GM23338 (cell line): Measurements from ENCODE around the gene YWHAB. TPM values are rescaled to one million over a fixed set of nuclear protein-coding genes. Genes with fewer than 3 reads are reported as not detected.

ENCODE experiments used
- ATAC-seq: fragments of 200-7000 bp; cut with Tn5 transposase; 3 replicates; pipeline ENCODE4 v1.9.1; 2020
- DNase-seq: peaks from one replicate; pipeline ENCODE4 v3.0.0-alpha.2; 2015; ENCODE audit warnings: low spot score
- H2AFZ ChIP-seq: fragments of 200-600 bp; sonication (generic); 2 replicates; pipeline ENCODE4 v1.8.0; 2016; ENCODE audit warnings: antibody characterized with exemption, mild to moderate bottlenecking, moderate library complexity
- H3F3A ChIP-seq: fragments of 200-600 bp; sonication (generic); replicated peaks from 2 replicates; pipeline ENCODE4 v1.8.0; 2017; ENCODE audit warnings: antibody characterized with exemption, mixed run types, low read depth
- H3K27ac ChIP-seq: fragments of 200-600 bp; sonication (generic); 2 replicates; pipeline ENCODE4 v1.6.1; 2016; ENCODE audit warnings: low read depth
- H3K27me3 ChIP-seq: fragments of 200-600 bp; sonication (generic); 2 replicates; pipeline ENCODE4 v1.8.0; 2016; ENCODE audit warnings: mild to moderate bottlenecking, mixed run types, moderate library complexity; ENCODE audit not compliant: insufficient read depth
- H3K36me3 ChIP-seq: fragments of 200-600 bp; sonication (generic); 2 replicates; pipeline ENCODE4 v1.8.0; 2016; ENCODE audit warnings: mild to moderate bottlenecking; ENCODE audit not compliant: insufficient read depth
- H3K4me1 ChIP-seq: fragments of 200-600 bp; sonication (generic); 2 replicates; pipeline ENCODE4 v1.8.0; 2016; ENCODE audit warnings: mild to moderate bottlenecking, moderate library complexity; ENCODE audit not compliant: insufficient read depth
- H3K4me2 ChIP-seq: fragments of 200-600 bp; sonication (generic); 2 replicates; pipeline ENCODE4 v1.7.1; 2017; ENCODE audit warnings: mixed run types
- H3K4me3 ChIP-seq: fragments of 200-600 bp; sonication (generic); 2 replicates; pipeline ENCODE4 v1.6.1; 2016; ENCODE audit warnings: mixed run types
- H3K79me2 ChIP-seq: fragments of 200-600 bp; sonication (generic); replicated peaks from 2 replicates; pipeline ENCODE4 v1.8.0; 2017; ENCODE audit warnings: mild to moderate bottlenecking; ENCODE audit not compliant: insufficient read depth
- H3K9me2 ChIP-seq: fragments of 200-600 bp; sonication (generic); 2 replicates; pipeline ENCODE4 v1.8.0; 2017; ENCODE audit not compliant: insufficient read depth
- H4K20me1 ChIP-seq: fragments of 200-600 bp; sonication (generic); replicated peaks from 2 replicates; pipeline ENCODE4 v1.8.0; 2017; ENCODE audit warnings: mild to moderate bottlenecking; ENCODE audit not compliant: insufficient read depth
- H3K27ac Mint-ChIP-seq: 2 replicates; pipeline ENCODE4 v1.8.0; 2020; ENCODE audit warnings: inconsistent platforms, mild to moderate bottlenecking, moderate library complexity, mixed read lengths
- H3K27me3 Mint-ChIP-seq: 3 replicates; pipeline ENCODE4 v1.8.0; 2022; ENCODE audit warnings: low read depth, mild to moderate bottlenecking, moderate library complexity, mixed read lengths, inconsistent platforms; ENCODE audit not compliant: insufficient read depth, poor library complexity
- H3K36me3 Mint-ChIP-seq: 3 replicates; pipeline ENCODE4 v1.8.0; 2021; ENCODE audit warnings: low read depth, mild to moderate bottlenecking, inconsistent platforms, moderate library complexity, mixed read lengths
- H3K4me1 Mint-ChIP-seq: 3 replicates; pipeline ENCODE4 v1.8.0; 2020; ENCODE audit warnings: mild to moderate bottlenecking, inconsistent platforms, mixed read lengths
- H3K4me3 Mint-ChIP-seq: 3 replicates; pipeline ENCODE4 v1.8.0; 2021; ENCODE audit warnings: moderate library complexity, mild to moderate bottlenecking, inconsistent platforms, mixed read lengths
- H3K9me3 Mint-ChIP-seq: 3 replicates; pipeline ENCODE4 v1.8.0; 2020; ENCODE audit warnings: moderate library complexity, mild to moderate bottlenecking, inconsistent platforms, mixed read lengths
- CREB1 ChIP-seq: fragments of 250-450 bp; sonication (Bioruptor Pico); IDR thresholded peaks from 2 replicates; pipeline ENCODE4 v1.5.0; 2020; ENCODE audit warnings: low read depth, mild to moderate bottlenecking, moderate library complexity
- ETS1 ChIP-seq: IDR thresholded peaks from 2 replicates; pipeline ENCODE4 v1.6.1; 2016; ENCODE audit warnings: antibody characterized with exemption
- EZH2 ChIP-seq: fragments of 200-600 bp; sonication (generic); IDR thresholded peaks from one replicate; pipeline ENCODE4 v1.8.0; 2017; ENCODE audit warnings: antibody characterized with exemption, mild to moderate bottlenecking, low read depth; ENCODE audit not compliant: unreplicated experiment
- EZH2phosphoT487 ChIP-seq: fragments of 200-600 bp; sonication (generic); IDR thresholded peaks from one replicate; pipeline ENCODE4 v1.8.1; 2018; ENCODE audit warnings: antibody characterized with exemption; ENCODE audit not compliant: unreplicated experiment
- JUNB ChIP-seq: IDR thresholded peaks from one replicate; pipeline ENCODE4 v1.6.1; 2016; ENCODE audit warnings: antibody characterized with exemption; ENCODE audit not compliant: unreplicated experiment
- NANOG ChIP-seq: IDR thresholded peaks from 2 replicates; pipeline ENCODE4 v1.6.1; 2016; ENCODE audit warnings: antibody characterized with exemption, borderline replicate concordance
- POLR2AphosphoS5 ChIP-seq: IDR thresholded peaks from 2 replicates; pipeline ENCODE4 v1.6.1; 2016; ENCODE audit warnings: antibody characterized with exemption, low read depth
- STAT1 ChIP-seq: IDR thresholded peaks from one replicate; pipeline ENCODE4 v1.6.1; 2016; ENCODE audit warnings: antibody characterized with exemption; ENCODE audit not compliant: unreplicated experiment
- ZNF331 ChIP-seq: fragments of 250-450 bp; sonication (Bioruptor Pico); IDR thresholded peaks from 2 replicates; pipeline ENCODE4 v1.5.0; 2020; ENCODE audit warnings: low read depth, mild to moderate bottlenecking, moderate library complexity
- polyA plus RNA-seq: library from polyadenylated mRNA; unstranded; fragments of >200 nt; fragmentation: Nextera tagmentation; extraction: Ambion mirVana; gene quantifications from 2 replicates; pipeline ENCODE4 v1.2.1, GENCODE V29; 2016
- total RNA-seq: library from RNA; depleted of rRNA; stranded (reverse); fragments of >200 nt; shearing (Covaris generic); gene quantifications from 2 replicates; pipeline ENCODE4 v1.2.3, GENCODE V29; 2014
- TF ChIP-seq, protein P1 (sequence below): fragments of 250-450 bp; sonication (Bioruptor Pico); IDR thresholded peaks from 2 replicates; pipeline ENCODE4 v1.5.0; 2020; ENCODE audit warnings: mild to moderate bottlenecking, moderate library complexity
- TF ChIP-seq, protein P2 (sequence below), 2 experiments: fragments of 200-600 bp in 1 of 2; sonication (generic) in 1 of 2; conservative IDR thresholded peaks; 2 replicates each; pipeline versions ENCODE4 v1.5.1 to v1.6.1; 2016 to 2017; ENCODE audit warnings: antibody characterized with exemption in 2 of 2, low read depth in 2 of 2, mild to moderate bottlenecking in 2 of 2, moderate library complexity in 1 of 2

Gene YWHAB
- total and polyA plus RNA-seq, 2 experiments from 2014 or later = 121 to 519 TPM

DNA sequence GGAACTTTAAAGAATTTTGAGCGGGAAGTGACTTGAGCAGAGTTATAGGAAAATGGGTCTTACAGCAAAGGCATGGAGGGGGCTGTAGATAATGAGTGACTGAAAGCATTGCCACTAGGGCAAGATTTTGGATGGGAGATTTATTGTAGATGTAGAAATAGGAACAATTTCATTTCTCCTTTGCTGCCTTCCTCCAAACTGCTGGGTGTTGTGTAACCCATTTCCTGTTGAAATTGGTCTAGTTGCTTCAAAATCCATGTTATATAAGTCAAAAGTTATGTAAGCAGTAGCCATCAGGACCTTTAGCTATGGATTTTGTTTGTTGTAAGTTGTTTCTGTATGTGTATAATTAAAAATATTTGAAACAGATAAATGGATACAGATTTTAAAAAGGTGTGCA lies 11.1 kb downstream of the YWHAB start:
- H2AFZ ChIP-seq = no peak overlapping the region
- H3K4me2 ChIP-seq = no peak overlapping the region
- H3K36me3 ChIP-seq = peaks cover 9% of the 10 kb centered on the region; the same call in 1 of the 2 replicates
- no peaks in the 10 kb centered on the region for H3K9me2 ChIP-seq
- no peaks in the 10 kb centered on the region for H3K27me3 ChIP-seq
- no peak overlapping the region for H3K4me3 ChIP-seq
- peaks cover 100% of the 10 kb centered on the region for H3K79me2 ChIP-seq
- Mint-ChIP-seq H3K4me3 (no peak overlapping the region), H3K27me3 (peaks cover 7% of the 10 kb centered on the region), H3K9me3 (no peaks in the 10 kb centered on the region), H3K36me3 (peaks cover 22% of the 10 kb centered on the region), H3K27ac (no peak overlapping the region), H3K4me1 (peaks cover 14% of the 10 kb centered on the region)
- peaks cover 89% of the 10 kb centered on the region for H4K20me1 ChIP-seq
- H3F3A ChIP-seq = no peaks in the 10 kb centered on the region
- H3K27ac ChIP-seq = no peak overlapping the region
- DNase-seq = no peak
- H3K4me1 ChIP-seq = 0 out of 2 replicates have a peak, but pooled peaks cover 3% of the 10 kb centered on the region
- TF ChIP-seq, protein P1, sequence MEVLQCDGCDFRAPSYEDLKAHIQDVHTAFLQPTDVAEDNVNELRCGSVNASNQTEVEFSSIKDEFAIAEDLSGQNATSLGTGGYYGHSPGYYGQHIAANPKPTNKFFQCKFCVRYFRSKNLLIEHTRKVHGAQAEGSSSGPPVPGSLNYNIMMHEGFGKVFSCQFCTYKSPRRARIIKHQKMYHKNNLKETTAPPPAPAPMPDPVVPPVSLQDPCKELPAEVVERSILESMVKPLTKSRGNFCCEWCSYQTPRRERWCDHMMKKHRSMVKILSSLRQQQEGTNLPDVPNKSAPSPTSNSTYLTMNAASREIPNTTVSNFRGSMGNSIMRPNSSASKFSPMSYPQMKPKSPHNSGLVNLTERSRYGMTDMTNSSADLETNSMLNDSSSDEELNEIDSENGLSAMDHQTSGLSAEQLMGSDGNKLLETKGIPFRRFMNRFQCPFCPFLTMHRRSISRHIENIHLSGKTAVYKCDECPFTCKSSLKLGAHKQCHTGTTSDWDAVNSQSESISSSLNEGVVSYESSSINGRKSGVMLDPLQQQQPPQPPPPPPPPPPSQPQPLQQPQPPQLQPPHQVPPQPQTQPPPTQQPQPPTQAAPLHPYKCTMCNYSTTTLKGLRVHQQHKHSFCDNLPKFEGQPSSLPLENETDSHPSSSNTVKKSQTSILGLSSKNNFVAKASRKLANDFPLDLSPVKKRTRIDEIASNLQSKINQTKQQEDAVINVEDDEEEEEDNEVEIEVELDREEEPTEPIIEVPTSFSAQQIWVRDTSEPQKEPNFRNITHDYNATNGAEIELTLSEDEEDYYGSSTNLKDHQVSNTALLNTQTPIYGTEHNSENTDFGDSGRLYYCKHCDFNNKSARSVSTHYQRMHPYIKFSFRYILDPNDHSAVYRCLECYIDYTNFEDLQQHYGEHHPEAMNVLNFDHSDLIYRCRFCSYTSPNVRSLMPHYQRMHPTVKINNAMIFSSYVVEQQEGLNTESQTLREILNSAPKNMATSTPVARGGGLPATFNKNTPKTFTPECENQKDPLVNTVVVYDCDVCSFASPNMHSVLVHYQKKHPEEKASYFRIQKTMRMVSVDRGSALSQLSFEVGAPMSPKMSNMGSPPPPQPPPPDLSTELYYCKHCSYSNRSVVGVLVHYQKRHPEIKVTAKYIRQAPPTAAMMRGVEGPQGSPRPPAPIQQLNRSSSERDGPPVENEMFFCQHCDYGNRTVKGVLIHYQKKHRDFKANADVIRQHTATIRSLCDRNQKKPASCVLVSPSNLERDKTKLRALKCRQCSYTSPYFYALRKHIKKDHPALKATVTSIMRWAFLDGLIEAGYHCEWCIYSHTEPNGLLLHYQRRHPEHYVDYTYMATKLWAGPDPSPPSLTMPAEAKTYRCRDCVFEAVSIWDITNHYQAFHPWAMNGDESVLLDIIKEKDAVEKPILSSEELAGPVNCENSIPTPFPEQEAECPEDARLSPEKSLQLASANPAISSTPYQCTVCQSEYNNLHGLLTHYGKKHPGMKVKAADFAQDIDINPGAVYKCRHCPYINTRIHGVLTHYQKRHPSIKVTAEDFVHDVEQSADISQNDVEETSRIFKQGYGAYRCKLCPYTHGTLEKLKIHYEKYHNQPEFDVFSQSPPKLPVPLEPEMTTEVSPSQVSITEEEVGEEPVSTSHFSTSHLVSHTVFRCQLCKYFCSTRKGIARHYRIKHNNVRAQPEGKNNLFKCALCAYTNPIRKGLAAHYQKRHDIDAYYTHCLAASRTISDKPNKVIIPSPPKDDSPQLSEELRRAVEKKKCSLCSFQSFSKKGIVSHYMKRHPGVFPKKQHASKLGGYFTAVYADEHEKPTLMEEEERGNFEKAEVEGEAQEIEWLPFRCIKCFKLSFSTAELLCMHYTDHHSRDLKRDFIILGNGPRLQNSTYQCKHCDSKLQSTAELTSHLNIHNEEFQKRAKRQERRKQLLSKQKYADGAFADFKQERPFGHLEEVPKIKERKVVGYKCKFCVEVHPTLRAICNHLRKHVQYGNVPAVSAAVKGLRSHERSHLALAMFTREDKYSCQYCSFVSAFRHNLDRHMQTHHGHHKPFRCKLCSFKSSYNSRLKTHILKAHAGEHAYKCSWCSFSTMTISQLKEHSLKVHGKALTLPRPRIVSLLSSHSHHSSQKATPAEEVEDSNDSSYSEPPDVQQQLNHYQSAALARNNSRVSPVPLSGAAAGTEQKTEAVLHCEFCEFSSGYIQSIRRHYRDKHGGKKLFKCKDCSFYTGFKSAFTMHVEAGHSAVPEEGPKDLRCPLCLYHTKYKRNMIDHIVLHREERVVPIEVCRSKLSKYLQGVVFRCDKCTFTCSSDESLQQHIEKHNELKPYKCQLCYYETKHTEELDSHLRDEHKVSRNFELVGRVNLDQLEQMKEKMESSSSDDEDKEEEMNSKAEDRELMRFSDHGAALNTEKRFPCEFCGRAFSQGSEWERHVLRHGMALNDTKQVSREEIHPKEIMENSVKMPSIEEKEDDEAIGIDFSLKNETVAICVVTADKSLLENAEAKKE (CRISPR knock-in tag) = no peak
- TF ChIP-seq ETS1 (no peak), STAT1 (no peak), EZH2 (no peak), CREB1 (no peak), NANOG (no peak), POLR2AphosphoS5 (no peak), ZNF331 (CRISPR knock-in tag) (no peak), EZH2phosphoT487 (no peak), JUNB (no peak)
- TF ChIP-seq, protein P2, sequence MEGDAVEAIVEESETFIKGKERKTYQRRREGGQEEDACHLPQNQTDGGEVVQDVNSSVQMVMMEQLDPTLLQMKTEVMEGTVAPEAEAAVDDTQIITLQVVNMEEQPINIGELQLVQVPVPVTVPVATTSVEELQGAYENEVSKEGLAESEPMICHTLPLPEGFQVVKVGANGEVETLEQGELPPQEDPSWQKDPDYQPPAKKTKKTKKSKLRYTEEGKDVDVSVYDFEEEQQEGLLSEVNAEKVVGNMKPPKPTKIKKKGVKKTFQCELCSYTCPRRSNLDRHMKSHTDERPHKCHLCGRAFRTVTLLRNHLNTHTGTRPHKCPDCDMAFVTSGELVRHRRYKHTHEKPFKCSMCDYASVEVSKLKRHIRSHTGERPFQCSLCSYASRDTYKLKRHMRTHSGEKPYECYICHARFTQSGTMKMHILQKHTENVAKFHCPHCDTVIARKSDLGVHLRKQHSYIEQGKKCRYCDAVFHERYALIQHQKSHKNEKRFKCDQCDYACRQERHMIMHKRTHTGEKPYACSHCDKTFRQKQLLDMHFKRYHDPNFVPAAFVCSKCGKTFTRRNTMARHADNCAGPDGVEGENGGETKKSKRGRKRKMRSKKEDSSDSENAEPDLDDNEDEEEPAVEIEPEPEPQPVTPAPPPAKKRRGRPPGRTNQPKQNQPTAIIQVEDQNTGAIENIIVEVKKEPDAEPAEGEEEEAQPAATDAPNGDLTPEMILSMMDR (conservative IDR thresholded peaks at IDR 0.05; ENCODE audit: low read depth in 2 of 2) = no peak
- no peak for ATAC-seq
